NB4 (cell line): Measurements from ENCODE around the gene SRBD1.

Source experiments
- DNase-seq: peaks from one replicate; pipeline ENCODE4 v3.0.0; 2010; ENCODE audit warnings: low read depth
- H3K4me3 ChIP-seq: one replicate; pipeline ENCODE4 v1.5.1; 2011; ENCODE audit warnings: mild to moderate bottlenecking, low read depth, low read length, moderate library complexity
- CTCF ChIP-seq: IDR thresholded peaks from one replicate; pipeline ENCODE4 v1.5.1; 2012; ENCODE audit warnings: low read depth, low read length
- MAX ChIP-seq: IDR thresholded peaks from 2 replicates; pipeline ENCODE4 v1.6.1; 2011; ENCODE audit warnings: low read depth, low read length
- MYC ChIP-seq: IDR thresholded peaks from 2 replicates; pipeline ENCODE4 v1.6.1; 2011; ENCODE audit warnings: low read depth, low read length
- POLR2A ChIP-seq: IDR thresholded peaks from 2 replicates; pipeline ENCODE4 v1.6.1; 2011; ENCODE audit warnings: mild to moderate bottlenecking; ENCODE audit not compliant: insufficient read length; ENCODE audit errors: extremely low read depth

The SRBD1 gene

GRCh38 chr2:45506756-45507155 is 104.3 kb downstream of the SRBD1 start:
- TF ChIP-seq MAX (no peak), MYC (no peak), POLR2A (no peak), CTCF (no peak)
- DNase-seq, result no peak
- H3K4me3 ChIP-seq, result no peak overlapping the region

- no peak for DNase-seq
- TF ChIP-seq MAX (no peak), CTCF (no peak), MYC (no peak), POLR2A (no peak)
- no peak overlapping the region for H3K4me3 ChIP-seq
Measured at GRCh38 chr2:45505138-45505537, 105.9 kb downstream of the SRBD1 start.

GRCh38 chr2:45498661-45499550 is 112.2 kb downstream of the SRBD1 start:
- no peak for DNase-seq
- no peak for TF ChIP-seq MYC
- TF ChIP-seq POLR2A, result no peak
- no peak for TF ChIP-seq MAX
- no peak for TF ChIP-seq CTCF
- no peak overlapping the region for H3K4me3 ChIP-seq

GRCh38 chr2:45497355-45497754 is 113.7 kb downstream of the SRBD1 start:
- DNase-seq, result no peak
- H3K4me3 ChIP-seq, result no peak overlapping the region
- TF ChIP-seq MYC, result no peak
- TF ChIP-seq CTCF, result no peak
- no peak for TF ChIP-seq MAX
- TF ChIP-seq POLR2A, result no peak

GRCh38 chr2:45496869-45497268 is 114.2 kb downstream of the SRBD1 start:
- TF ChIP-seq MYC (no peak), CTCF (no peak), MAX (no peak), POLR2A (no peak)
- no peak for DNase-seq
- H3K4me3 ChIP-seq, result no peak overlapping the region

GRCh38 chr2:45494978-45495293 is 116.1 kb downstream of the SRBD1 start:
- no peak overlapping the region for H3K4me3 ChIP-seq
- TF ChIP-seq MAX, result no peak
- TF ChIP-seq MYC, result no peak
- no peak for TF ChIP-seq CTCF
- TF ChIP-seq POLR2A, result no peak
- DNase-seq, result no peak
